AG20443 (cell line): Measurements from ENCODE around the gene UTP25.
"Not testable (repeated sequence)": the region's sequence is repeated elsewhere in the genome, so short reads cannot be mapped to it uniquely, and the experiment has no call there.

ENCODE experiments used
- DNase-seq: peaks from one replicate; pipeline ENCODE4 v3.0.0; 2012; ENCODE audit warnings: low spot score, mixed read lengths

Gene UTP25

GRCh38 chr1:209873067-209873799 lies 45.5 kb downstream of the UTP25 start:
- DNase-seq = no peak

- DNase-seq = peak; percentile 65
Measured at GRCh38 chr1:209875515-209875914, 47.7 kb downstream of the UTP25 start.

GRCh38 chr1:209876078-209876800 lies 48.5 kb downstream of the UTP25 start:
- no peak for DNase-seq

GRCh38 chr1:209877087-209877764 lies 49.5 kb downstream of the UTP25 start:
- DNase-seq = no peak

DNA sequence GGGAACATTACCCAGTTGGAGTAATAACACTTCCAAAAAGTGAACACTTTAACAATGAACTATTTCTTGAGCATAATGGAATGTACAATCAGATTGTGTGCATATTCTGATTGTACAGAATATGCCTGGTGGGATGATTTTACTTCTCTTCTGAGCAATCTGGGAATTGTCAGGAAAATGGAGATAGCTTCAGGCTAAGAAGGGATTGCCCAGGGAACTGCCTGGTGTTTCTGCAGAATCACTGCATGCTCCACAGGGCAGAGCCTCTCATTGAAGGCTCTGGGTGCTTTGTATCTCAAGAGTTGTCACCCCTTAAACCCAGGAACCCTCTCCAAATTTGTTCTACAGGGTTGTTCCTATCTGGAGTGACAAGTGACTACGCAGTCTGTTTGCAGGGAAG lies 51.2 kb downstream of the UTP25 start:
- DNase-seq = no peak

- DNase-seq = peak; percentile 27
Measured at GRCh38 chr1:209879539-209879938, 51.8 kb downstream of the UTP25 start.

DNA sequence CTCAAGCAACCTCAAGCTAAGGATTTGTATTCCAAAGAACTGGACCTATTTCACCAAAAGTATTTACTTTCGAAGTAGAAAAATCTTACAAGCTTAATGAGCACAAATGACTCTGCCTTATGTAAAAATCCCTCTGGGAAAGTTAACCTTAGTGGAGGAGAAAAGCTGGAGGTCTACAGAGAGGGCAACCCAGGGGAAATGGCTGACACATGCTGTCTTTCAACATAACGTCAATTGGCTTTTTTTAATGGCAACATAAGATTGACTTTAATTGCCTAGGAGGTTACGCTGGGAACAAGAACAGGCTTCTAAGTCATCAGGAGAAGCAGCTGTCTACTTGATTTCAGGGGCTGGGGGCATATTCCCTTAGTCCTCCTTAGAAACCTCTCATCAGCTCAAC lies 52.3 kb downstream of the UTP25 start:
- no peak for DNase-seq

GRCh38 chr1:209881619-209882018 lies 53.8 kb downstream of the UTP25 start:
- no peak for DNase-seq

DNA sequence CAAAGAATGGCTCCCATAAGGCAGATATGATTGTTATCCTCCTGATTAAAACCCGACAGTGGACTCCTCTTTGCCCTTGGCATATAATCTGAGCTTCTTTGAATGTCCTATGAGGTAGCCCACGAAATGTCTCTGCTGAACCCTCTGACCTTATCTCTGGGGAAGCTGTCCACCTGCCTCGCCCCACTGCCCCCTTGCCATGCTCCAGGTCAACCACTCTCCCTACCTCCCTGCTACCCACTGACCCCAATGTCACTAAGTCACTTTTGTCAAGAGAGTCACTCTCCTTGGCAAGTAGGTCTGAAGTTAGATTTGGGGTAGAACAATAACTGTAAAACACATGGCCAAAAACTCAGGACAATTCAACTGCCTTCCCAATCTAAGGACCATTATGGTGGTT lies 54.5 kb downstream of the UTP25 start:
- no peak for DNase-seq

DNA sequence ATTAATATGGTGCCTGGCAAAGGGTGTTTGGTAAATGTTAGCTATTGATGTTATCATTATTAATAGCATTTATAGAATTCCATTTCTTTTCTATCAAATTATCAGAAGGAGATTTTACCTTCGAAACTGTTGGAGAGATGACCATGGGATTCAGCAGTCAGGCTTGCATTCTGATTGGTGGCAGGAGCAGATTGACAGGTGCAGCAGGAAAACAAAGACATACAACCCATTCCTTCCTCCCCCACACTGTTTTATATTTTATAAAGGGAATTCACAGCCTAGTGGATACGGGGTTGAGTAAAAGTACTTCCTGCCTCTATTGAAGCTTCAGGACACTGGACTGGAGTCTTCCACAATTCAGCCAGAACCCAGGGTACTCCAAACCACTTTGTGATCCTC lies 55.2 kb downstream of the UTP25 start:
- no peak for DNase-seq

DNA sequence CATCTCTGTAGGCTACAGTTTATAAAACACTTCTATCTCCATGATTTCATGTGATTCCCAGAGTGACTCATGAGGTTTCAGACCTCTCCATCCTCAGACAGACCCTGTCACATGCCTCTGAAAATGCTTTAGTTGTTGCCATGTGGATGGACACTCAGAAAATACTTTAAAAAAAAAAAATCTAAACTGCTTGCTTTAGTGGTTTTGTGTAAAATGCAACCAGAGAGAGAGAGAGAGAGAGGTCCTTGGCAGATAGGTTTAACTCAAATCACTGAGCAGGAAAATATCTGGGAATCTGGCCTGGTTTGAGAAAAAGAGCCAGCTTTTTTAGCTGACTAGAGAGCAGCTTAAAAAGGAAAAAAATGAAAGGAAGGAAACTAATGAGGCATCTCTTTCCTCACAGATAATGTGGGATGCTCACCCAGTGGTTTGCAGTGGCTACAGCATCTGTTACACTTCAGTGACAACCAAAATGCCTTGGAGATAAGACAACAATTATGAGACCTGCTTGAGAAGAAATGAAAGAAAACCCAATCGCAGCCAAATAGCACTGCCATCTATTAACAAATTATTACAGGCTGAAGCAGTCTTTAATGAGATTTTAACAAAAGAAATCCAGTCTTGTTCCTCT lies 55.7 kb downstream of the UTP25 start:
- DNase-seq = peak; percentile 67

- DNase-seq = no peak
Measured at GRCh38 chr1:209884249-209884648, 56.5 kb downstream of the UTP25 start.

DNA sequence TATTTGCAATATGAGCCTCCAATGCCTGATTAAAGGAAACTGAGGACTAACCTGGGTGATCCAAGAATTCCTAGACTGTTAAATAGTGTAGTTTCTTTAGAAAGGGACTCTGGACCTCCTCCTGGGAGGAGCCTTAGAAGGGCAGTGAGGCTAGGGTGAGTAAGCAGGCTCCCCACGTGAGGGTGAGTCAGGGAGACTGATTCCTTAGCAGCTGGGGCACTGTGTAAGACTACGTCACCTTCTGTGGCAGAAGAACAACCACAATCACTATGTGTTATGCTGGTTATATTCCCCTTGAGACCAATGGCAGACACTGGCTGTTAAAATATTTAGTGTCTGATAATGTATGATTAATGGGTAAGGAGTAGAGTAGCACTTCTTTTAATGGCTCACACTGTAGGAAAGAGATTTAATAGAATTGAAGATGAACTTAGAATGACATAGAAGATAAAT lies 56.9 kb downstream of the UTP25 start:
- DNase-seq = peak; percentile 95

DNA sequence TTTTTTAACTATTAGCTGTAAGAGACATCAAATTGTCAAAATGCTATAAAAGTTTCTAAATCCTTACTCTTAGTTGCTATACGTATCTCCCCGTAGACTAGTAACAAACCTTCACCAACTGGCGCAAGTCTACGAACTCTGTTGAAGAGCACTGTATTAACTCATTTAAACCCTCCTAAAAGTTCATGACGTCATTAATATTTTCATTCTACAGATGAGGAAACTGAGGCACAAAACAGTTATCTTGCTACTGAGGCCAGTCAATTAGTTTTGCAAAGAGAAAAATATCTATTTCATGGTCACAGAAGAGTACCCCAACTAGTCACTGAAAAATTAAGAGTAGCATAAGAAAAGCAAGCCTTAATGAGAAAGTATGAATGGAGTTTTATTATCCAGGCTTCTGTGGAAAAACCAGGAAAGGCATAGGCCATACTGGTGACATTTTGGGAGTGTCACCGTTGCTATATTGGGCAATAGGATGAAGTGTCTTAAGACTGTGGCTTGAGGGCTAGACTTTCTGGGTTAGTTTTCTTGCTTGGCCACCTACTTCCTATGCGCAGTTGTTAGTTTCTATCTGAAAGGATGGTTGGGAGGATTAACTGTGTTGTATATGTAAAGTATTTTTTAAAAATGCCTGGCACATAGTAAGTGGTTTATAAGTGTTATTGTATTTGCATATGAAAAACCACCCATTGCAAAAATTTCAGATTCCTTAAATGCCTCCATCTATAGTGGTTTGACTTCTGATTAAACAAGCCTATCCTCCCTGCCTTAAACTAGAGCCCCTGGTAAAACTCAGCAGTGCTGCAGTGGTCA lies 57.8 kb downstream of the UTP25 start:
- no peak for DNase-seq

- no peak for DNase-seq
Measured at GRCh38 chr1:209886219-209886536, 58.4 kb downstream of the UTP25 start.

- DNase-seq = not testable (repeated sequence)
Measured at GRCh38 chr1:209888291-209889076, 60.7 kb downstream of the UTP25 start.

DNA sequence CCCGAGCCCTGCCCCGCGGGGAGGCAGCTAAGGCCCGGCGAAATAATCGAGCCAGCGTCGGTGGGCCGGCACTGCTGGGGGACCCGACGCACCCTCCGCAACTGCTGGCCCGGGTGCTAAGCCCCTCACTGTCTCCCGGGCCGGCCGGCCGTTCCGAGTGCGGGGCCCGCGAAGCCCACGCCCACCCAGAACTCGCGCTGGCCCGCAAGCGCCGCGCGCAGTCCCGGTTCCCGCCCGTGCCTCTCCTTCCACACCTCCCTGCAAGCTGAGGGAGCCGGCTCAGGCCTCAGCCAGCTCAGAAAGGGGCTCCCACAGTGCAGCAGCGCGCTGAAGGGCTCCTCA lies 61.3 kb downstream of the UTP25 start:
- no peak for DNase-seq

- no peak for DNase-seq
Measured at GRCh38 chr1:209890641-209891330, 63.0 kb downstream of the UTP25 start.

DNA sequence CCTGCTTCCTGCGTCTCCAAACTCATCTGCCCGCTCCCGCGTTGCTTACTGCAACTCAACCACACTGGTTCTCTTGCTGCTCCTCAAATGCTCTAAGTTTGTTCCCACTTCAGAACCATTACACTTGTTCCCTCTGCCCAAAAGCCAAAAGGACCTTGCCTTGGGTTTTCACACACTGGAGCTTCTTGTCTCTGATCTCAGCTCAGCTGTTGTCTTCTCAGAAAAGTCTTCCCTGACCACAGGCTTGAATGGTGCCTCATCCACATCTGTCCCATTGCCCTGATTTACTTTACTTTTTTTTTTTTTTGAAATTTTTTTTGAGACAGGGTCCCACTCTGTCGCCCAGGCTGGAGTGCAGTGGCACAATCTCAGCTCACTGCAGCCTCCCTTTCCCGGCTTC lies 66.0 kb downstream of the UTP25 start:
- no peak for DNase-seq

DNA sequence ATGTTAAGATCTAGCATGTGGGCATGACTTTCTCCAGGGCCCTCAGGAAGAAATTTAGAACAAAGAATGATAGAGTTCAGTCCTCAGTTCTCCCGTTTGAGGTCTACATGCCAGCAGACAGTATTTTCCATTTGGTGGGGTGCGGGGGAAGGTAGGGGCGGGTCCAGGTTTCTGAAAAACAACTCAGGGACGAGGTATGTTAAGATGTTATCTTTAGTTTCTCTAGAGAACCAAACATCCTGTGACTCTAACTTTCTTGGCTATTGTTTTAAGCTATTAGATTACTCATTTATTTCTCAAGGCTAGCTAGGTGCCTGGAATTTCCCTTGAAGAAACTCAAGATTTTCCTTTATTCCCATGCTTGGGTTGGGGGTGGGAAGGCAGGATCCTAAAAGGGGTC lies 67.9 kb downstream of the UTP25 start:
- DNase-seq = peak; percentile 34

DNA sequence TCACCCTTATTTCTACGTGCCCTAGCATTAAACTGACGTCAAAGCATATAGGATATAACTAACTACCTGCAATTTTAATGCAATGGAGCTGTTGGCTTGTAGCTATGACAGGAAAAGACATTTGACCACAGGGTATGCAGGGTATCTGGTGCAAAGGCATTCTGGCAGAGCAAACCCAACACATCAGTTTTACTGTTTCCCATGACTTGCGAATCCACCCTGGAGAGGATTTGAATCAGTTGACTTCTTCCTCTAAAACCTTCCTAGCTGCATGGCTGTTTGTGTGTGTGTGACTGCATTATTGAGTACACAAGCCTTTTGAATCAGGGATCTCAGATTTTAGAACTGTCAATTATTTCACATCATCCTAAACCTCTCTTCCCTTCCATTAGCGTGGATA lies 68.6 kb downstream of the UTP25 start:
- DNase-seq = no peak
